Right hindlimb (tissue), 1 donor: ENCODE results near the gene CPSF3.
A peak's percentile ranks its signal among the peaks of the same experiment; 100 is the strongest.

Experiments used
- DNase-seq: peaks from one replicate; pipeline ENCODE4 v3.0.0-alpha.2; 2018

CPSF3 gene

DNA sequence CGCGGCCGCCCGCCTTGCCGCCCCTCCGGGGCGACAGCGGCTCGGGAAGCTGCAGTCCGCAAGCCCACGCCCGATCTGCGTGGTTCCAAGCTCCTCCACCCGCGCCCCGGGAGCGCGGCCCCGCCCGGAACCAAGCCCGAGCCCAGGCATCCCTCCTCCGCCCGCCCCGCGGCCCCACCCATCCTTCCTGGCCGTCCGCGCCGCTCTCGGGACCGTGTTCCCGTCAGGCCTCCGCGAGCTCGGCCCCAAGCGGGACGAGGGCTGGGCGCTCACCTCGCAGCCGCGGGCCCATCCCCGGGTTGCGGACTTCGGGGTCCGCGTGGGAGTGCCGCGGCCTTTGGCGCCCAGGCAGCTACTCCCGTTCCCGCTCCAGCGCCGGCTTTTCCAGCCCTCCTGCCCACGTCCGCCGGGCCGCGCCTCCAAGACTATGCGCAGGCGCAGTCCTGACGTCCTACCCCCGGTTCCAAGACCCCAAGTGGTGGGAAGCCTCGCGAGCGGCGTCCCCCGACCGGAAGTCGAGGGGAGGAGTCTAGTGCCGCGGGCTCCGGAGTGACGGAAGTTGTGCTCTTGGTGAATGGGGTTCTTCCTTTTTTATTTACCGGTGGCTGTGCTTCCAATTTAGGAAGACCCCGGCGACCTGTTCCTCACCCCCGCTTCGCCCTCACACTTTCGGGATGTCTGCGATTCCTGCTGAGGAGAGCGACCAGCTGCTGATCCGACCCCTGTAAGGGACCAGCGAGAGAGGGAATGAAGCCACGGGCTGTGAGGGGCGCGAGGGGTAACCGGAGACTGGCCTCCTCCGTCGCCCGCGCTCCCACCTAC, at the start of gene CPSF3, which contains the start of gene ITGB1BP1:
CPSF3 (plus strand) TSS at position 555 of the 822 bp plus-strand sequence; CDS start at position 675, 120 bp downstream.
ITGB1BP1 (minus strand) TSS at position 429 of the 822 bp plus-strand sequence. CDS start 4,831 bp downstream, outside the sequence.
- DNase-seq: peak; percentile 99

DNA sequence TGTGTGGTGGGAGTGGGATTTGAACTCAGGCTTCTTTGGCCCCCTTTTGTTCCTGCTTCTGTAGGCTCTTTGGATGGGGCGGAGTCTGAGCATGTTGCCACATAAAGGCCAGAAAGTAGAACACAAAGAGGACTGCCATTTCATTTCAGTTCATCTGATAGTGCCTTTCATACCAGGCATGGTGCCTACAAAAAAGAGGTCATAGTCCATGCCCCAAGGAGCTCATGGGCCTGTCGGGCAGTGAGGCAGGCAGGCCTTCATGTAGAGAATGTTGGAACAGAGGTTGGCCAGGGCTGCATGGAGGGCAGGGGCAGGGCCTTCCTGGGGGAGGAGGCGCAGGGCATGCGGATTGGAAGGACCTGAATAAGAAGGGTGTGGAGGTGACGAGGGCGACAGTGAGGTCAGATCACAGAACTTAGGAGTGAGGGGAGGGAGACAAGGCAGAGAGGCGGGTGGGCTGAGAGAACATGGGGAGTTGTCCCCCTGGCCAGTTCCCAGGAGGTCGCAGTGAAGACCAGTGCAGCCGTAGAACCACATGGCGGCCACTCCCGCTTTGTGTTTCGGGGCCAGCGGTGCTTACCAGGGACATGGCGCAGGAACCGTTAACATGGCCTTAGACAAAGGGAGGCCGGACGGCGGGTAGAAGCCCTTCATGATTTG, 49.3 kb upstream of the CPSF3 start:
- no peak for DNase-seq

DNA sequence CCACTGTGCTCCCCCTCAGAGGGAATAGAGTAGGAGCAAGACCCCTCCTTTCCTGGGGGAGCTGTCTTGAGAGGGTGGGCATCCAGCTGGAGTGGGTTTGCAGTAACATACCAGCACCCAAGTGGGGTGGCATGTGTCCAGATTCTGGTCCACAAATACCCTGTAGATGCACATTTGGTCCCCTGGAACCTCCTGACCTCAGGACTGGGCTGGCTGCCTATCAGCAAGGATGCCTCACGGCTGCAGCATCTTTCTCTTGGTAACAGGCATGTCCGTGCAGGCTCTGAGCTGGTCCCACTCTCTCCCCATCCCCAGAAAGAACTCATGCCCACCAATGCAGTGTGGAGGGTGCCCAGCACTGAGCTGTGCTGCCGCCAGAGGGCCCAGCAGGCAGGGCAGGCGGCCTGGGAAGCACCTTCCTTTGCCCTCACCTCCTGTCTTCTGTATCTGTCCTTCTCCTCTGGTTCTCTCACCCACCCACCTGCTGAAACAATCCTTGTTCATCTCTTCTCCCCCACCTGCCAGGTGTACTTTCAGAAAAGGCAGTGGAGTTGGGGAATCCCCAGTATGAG, 47.5 kb upstream of the CPSF3 start:
- DNase-seq: no peak

DNA sequence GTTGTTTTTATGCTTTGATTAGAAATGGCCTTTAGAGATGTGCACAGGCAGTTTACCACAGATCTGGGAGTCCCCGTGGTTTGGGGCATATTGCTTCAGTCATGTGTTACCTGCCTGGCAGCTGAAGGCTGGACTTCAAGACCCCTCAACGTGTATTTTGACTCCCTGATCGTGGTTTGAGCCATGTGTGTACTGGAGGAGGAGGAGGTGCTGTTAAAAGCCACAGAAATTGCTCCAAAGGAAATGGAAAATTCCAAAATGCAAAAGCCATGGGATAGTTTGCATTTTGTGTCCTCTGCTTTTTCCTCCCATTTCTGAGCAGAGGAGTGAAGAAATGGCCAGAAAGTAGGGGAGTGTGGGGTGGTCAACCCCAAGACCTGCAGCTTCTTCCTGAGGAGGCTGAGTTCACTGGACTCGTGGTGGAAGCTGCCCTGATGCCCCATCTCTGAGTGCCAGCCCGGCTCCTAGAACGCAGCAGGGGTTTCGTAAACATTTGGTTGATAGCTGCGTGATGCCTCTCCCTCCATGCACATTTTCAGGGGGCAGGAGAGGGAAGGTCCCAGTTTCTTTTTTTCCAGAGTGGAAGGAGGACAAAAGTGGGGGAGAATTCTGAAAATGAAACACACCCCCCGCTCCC, 45.9 kb upstream of the CPSF3 start:
- no peak for DNase-seq

GRCh38 chr2:9378433-9379390, 44.7 kb upstream of the CPSF3 start:
- peak; percentile 45 for DNase-seq

GRCh38 chr2:9379391-9379755, 44.1 kb upstream of the CPSF3 start:
- DNase-seq: no peak

DNA sequence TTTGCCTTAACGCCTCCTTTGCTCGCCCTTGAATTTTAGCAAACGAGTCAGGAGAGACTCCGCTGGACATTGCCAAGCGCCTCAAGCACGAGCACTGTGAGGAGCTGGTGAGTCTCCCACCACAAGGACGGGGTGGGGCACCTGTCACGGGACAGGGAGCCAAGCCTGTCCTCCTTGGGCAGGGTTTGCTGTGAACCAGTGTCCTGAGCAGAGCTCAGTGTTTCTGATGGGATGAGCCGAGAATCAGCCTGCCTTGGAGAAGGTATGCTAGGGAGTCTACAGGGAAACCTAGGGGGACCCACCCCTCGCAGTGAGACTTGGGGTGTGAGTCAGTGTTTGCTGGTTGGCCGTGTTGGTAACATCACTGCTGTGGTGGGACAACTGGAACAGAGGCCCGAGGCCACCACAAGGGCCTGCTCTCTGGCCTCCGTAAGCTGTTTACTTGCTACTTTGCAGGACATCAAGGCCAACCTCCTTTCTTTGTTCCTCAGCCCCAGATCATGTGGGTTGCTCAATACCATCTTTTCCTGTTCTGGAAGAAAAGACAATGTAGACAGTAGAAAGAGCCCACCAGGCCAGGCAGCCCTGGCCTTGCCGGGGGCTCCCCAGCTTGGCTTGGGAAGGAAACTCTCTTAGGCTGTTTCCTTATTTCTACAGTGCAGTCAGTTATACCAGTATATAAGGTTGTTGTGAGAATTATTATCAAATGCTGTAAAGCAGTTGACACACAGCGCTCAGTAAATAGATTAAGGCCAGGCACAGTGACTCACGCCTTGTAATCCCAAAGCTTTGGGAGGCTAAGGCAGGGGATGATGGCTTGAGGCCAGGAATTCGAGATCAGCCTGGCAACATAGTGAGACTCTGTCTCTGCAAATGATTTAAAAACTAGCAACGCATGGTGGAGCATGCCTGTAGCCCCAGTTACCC, 42.5 kb upstream of the CPSF3 start:
- no peak for DNase-seq

DNA sequence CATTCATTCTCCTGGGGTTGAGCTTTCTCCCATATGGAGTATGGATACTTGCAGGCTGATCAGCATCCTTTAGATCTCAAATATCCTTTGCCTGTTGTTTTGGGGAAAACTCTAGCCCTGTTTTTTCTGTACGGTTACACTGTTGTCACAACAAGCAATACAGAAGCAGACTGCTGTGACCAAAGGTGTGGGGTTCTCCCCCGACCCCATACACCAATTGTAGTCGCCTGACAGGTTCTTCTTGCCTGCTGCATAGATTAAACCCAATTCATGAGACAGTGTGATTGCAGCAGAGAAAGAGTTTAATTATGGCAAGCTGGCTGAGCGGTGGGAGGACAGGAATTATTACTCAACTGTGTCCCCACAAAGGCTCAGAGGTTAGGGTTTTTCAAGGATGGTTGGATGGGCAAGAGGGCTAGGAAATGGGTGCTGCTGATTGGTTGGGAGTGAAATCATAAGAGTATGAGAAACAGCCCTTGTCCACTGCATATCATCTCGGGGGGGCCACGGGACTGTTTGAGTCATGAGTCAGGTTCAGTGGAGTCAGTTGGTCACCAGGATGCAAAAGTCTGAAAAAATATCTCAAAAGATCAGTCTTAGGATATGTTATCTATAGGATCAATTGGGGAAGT, 40.7 kb upstream of the CPSF3 start:
- DNase-seq: no peak

GRCh38 chr2:9384521-9384920, 38.9 kb upstream of the CPSF3 start:
- DNase-seq: no peak

DNA sequence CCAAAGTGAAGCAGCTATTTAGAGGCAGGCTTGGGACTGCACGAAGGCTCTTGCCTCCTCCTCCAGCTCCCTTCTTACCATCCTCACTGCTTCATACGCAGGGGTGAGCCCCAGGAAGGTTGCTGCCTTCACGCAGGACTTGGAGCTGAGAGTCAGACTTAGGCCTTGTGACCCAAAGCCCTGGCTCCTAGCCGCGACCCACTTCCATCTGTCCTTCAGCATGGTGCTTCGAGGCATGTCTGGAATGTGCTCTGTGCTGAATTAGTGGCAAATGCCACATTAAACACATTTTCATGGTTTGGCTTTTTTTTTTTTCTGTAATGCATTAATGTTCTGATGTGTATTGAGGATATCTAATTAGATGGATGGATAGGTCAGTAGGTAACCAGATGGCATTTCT, 37.6 kb upstream of the CPSF3 start:
- no peak for DNase-seq

DNA sequence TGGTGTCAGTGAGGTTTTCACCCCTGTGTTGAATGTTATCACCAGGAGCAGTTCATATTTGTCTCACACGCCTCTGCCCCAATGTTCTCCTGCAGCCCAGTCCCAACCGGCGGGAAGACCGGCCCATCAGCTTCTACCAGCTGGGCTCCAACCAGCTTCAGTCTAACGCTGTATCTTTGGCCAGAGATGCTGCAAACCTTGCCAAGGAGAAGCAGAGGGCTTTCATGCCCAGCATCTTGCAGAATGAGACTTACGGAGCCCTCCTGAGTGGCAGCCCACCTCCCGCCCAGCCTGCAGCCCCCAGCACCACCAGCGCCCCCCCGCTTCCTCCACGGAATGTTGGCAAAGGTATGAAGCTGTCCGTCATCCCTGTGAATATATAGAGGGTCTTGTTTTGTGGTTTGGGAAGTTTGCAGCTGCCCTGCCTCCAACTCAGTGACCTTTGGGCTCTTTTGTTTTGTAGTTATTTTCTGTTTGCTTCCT, 35.2 kb upstream of the CPSF3 start:
- DNase-seq: no peak

GRCh38 chr2:9388950-9389911, 34.2 kb upstream of the CPSF3 start:
- DNase-seq: no peak

GRCh38 chr2:9390151-9390850, 33.2 kb upstream of the CPSF3 start:
- no peak for DNase-seq

DNA sequence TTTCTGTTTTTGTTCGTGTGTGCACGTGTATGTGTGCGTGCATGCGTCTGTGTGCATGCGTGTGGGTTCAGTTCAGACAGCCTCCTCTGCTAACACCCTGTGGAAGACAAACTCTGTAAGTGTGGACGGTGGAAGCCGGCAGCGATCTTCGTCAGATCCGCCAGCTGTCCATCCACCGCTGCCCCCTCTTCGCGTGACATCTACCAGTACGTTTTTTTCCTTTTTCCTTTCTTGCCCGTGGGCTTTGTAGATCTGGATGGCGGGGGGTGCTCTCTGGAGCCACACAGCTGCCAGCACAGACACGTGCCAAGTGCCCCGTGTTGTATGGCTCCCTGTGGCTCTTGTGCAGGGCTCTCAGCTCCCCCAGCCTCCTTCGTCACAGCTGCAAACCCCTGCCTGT, 32.5 kb upstream of the CPSF3 start:
- no peak for DNase-seq

DNA sequence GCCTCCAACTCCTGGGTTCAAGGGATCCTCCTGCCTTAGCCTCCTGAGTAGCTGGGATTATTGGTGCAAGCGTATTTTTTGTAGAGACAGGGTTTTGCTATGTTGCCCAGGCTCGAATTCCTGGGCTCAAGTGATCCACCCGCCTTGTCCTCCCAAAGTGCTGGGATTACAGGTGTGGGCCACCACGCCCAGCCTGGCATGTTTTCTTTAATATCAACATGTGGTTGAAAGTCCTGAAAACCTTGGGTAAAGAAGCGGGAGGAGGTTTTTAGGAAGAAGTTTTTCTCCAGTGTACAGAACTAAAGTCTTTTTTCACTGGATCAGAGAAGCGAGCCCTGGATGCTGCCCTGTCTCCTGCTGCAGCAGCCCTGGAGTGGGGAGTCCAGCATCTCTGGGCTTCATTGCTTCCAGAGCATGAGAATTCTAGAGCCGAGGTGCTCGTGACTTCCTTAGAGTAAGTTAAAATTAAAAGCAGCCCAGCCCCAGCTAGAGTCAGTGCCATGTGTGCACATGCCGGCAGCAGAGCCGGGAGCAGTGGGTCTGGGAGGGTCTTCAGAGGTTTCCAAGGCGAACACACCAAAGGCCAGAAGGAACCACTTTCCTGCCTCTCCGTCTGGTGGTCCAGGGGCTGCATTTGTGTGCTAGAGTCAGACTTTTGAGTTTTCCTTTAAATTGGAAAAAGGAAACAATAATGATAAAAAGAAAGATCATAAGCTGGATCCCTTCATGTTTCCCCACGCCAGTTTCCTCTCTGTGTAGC, 31.3 kb upstream of the CPSF3 start:
- no peak for DNase-seq

GRCh38 chr2:9392898-9393765, 30.3 kb upstream of the CPSF3 start:
- DNase-seq: peak; percentile 55

- no peak for DNase-seq
These were observed 28.6 kb upstream of the CPSF3 start for GRCh38 chr2:9394816-9395215.
